ENCODE measurements around the gene SMIM36.
"Not testable (repeated sequence)": the region's sequence is repeated elsewhere in the genome, so short reads cannot be mapped to it uniquely, and the experiment has no call there.

SMIM36 gene

GRCh38 chr17:55433629-55434422, 77.4 kb downstream of the SMIM36 start:
- DNase-seq (ENCODE audit: low spot score): no peak

- DNase-seq (ENCODE audit: low spot score): no peak
Observed at GRCh38 chr17:55433029-55433628, 78.1 kb downstream of the SMIM36 start.

DNA sequence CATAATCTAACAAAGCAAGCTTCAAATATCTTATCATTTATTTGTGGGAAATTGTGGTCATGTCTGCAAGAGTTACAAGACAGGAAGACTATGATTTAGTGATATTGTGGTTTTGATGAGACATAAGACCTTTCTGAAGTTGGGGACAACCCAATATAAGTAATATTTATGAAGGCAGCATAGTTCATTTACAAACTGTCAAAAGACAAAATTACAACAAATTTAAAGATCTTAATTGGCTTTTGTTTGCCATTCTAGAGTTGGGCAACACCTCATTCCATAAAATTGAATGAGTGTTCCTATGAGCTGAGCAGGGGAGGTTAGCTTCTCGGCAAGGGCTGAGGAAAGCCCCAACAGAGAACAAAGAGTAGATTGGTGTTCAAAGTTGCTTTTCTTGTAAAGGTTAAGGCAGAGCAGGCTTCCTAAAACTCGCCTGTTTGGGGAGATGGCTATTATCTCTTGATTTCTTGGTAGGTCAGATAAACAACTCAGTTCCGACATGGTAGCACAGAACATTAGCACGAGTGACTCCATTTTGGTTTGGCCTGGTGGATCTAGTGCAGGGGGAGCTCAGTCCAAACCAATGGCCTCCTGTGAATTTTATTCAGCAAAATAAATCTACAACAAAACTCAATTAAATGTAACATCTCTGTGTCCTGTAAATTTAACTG, 78.8 kb downstream of the SMIM36 start:
- no peak for DNase-seq (ENCODE audit: low spot score)

- DNase-seq (ENCODE audit: low spot score): not testable (repeated sequence)
Observed at GRCh38 chr17:55431914-55432313, 79.3 kb downstream of the SMIM36 start.

DNA sequence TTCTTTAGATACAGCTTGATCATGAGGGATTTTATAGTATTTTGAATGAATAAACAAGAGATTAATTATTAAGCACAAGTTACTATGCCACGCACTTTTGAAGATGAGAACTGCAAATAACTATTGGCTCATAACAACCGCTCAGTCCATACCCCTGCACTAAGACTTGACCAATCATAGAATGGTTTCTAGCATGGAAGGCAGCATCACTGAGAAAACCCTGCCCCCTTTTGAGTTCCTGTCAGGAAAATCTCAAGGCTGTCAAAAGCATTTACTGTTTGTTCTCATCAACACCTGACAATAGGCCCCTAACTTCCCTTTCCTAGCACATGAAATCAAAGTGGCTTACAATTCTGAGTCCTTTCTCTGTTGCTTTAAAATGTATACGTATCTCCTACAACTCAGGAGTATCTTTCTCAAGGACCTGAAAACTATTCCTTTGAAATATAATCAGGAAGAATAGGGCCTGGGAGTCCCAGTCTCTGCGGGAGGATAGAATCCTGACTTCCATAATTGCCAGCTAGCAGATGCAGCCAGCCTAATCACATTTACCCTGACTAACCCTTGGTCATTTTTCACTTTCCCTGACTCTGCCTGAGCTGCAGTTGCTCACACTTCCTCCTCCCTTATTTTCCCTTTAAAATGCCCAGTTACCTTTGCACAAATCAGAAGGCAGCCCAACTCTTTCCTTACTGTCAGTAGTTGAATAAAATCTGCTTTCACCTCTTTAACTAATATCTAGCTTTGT, 80.5 kb downstream of the SMIM36 start:
- DNase-seq (ENCODE audit: low spot score): no peak

GRCh38 chr17:55427587-55427882, 83.7 kb downstream of the SMIM36 start:
- DNase-seq (ENCODE audit: low spot score): no peak

DNA sequence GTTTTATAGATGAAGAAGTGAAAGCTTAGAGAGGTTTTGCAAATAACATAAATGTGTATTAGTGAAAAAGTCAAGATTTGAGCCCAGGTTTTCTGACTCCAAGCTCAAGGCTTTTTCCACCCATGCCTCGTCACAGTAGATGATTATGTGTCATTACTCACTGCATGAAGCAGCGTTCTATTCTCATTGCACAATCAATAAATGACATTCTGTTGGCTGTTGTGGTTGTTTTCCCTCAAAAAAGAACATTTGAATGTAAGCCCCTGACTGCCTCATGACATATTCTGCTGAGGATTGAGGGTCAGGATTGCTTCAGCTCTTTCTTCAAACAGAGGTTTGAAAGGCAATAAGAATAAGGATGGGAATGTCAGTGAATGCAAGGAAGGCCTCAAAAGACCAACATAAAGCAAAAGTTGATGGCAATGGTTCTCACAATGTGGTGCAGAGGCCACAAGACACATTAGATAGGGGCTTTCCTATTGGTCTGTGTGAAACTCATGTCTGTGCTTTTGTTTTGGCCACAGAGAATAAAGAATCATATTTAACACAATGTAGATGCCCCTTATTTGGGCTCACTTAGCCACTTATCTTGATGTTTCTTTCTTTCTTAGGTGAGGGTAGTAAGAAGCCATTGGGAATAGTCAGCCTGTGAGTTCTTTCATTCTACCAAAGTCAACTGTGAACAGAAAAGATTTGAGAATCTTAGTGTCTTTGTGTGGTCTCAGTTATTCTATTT, 84.2 kb downstream of the SMIM36 start:
- DNase-seq (ENCODE audit: low spot score): no peak

DNA sequence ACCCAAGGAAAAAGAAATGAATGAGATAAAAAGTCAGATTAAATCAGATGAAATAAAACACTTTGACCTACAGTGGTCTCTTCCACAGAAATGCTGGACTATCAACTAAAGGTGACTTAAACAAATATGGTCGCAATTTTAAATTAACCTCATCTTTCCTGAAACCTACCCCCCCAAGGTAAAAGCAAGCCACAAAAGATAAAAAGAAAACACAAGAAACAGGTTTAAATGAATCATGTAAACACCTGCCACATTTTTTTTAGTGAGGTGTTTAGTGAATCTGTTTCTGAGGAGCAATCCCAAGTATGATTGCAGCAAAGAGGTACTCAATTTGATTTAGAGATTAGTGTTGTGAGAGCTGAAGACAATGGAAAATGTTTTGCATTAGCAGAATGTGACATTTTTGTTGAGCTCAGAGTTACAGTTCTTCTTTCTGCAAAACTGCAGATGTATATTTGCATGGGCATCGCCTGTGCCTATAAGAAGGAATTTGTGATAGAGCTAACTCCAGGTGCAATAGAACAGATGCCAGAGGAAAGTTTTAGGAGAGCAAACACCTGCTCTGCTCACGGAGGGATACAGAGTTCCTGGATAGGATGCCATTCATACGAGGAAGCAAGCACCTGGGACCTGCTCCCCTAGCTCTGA, 86.2 kb downstream of the SMIM36 start:
- no peak for DNase-seq (ENCODE audit: low spot score)

DNA sequence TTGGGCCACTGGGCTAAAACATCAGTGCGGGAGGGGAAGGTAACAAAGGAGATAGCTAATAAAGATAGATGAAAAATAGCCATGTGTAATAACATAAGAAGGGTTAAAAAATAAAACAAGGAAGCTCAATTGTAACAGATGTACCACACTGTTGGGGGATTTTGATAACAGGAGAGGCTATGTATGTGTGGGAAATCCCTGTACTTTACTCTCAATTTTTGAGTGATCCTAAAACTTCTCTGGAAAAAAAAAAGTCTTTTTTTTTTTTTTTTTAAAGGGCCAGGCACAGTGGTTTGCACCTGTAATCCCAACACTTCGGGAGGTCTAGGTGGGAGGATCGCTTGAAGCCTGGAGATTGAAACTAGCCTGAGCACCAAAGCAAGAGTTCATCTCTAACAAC, 87.7 kb downstream of the SMIM36 start:
- DNase-seq (ENCODE audit: low spot score): no peak

DNA sequence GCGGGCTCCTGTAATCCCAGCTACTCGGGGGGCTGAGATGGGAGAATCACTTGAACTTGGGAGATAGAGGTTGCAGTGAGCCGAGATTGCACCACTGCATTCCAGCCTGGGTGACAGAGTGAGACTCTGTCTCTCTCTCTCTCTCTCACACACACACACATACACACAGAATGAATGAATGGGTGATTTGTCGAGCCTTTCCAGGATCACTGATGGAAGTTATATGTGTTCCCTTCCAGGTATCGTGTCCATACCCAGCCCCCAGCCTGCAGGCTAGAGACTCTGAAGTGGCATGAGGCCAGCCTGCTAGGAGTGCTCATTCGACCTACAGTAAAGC, 88.5 kb downstream of the SMIM36 start:
- not testable (repeated sequence) for DNase-seq (ENCODE audit: low spot score)

DNA sequence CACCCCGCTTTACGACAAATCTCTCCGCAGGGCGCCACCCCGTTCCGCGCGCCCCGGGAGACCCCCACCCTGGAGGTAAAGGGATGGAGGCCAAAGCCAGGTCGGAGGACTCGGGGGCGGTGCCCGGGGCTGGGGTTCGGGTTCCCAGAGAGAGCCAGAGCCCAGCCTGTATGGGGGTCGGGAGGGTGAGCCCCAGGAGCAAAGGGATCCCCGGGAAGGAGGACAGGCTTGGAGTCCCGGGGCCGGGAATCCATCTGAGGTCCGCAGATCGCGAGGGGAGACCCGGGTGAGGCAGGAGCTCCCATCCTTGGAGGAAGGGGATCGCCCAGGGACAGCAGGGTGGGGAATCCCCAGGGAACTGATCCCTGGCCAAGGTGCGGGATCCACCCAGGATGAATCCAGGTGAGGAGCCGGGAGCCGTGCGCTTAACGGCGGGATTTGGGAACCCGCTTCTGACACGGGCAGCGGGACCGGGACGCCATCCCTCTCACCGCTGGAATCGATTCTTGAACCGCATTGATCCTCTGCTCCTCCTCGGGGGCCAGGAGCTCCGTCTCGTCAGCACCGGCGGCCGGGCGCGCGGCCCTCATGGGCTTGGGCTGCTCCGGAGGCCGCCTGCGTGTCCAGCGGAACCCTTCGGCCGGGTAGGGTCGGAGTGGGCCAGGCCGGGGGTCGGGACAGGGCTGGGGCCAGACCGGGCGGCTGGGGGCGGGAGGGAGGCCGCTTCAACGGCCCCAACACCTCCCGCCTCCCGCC, 89.9 kb downstream of the SMIM36 start, which contains the start of gene MMD:
Gene MMD (minus strand): TSS at position 657 of the 756 bp plus-strand sequence. CDS start 140 bp downstream, at position 517.
- no peak for DNase-seq (ENCODE audit: low spot score)

DNA sequence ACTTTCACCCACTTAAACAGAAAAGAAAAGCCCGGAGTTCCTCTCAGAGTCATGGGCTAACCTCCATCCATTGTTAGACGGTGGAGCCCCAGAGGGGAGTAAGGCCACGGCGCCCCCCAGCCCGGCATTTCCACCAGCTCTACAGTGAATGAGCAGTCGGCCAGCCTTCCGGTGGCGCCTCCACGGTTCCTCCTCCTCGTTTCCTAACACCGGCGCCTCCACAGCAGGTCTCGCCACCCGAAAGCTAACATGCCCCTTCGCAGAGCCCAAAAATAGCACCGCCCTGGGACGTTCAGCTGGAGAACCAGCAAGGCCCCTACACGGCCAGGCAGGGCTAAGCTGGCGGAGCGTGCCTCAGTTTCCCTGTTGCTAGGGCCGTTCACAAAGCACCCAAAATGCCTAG, 90.5 kb downstream of the SMIM36 start:
- DNase-seq (ENCODE audit: low spot score): peak; percentile 36

- DNase-seq (ENCODE audit: low spot score): peak; percentile 73
Observed at GRCh38 chr17:55420067-55420775, 91.0 kb downstream of the SMIM36 start.

GRCh38 chr17:55418369-55419268, 92.6 kb downstream of the SMIM36 start:
- no peak for DNase-seq (ENCODE audit: low spot score)

- DNase-seq (ENCODE audit: low spot score): no peak
Observed at GRCh38 chr17:55417411-55418268, 93.6 kb downstream of the SMIM36 start.

- DNase-seq (ENCODE audit: low spot score): no peak
Observed at GRCh38 chr17:55416470-55417052, 94.7 kb downstream of the SMIM36 start.

- no peak for DNase-seq (ENCODE audit: low spot score)
Observed at GRCh38 chr17:55416000-55416399, 95.3 kb downstream of the SMIM36 start.

DNA sequence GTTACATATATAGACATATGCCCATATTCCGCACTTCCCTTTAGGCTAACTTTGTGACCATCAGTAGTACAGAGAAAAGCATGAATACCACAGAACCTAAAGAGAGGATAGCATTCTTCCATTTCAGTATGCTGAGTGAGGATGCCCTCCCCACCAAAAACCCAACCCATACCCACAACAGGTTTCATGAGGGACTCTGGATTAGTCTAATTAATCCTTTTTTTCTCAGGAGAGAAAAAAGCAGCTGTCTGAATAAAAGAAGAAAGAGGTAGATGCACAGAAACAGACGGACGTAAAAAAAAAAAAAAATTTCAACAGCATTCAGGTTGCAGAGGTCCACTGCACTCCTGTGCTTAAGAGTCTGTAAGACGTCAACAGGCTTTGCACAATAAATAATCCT, 96.3 kb downstream of the SMIM36 start:
- DNase-seq (ENCODE audit: low spot score): no peak

Measured in pons (tissue), 1 donor.